ENCODE data around the gene INHBC. TPM values are rescaled to one million over a fixed set of nuclear protein-coding genes. Genes with fewer than 3 reads are reported as not detected.

Gene INHBC
- total RNA-seq, 1 donor from 2014 or later = not detected

GRCh38 chr12:57479376-57480115 lies 45.0 kb downstream of the INHBC start, which contains the start of gene ARHGAP9:
TSS of gene ARHGAP9 (minus strand) at chr12:57479866. CDS start at chr12:57479406, 460 bp downstream.
- H3K9me3 ChIP-seq = no peaks in the 10 kb centered on the region
- H3K4me3 ChIP-seq = peak within 1 kb of the TSS; percentile 57
- TF ChIP-seq, protein P1, sequence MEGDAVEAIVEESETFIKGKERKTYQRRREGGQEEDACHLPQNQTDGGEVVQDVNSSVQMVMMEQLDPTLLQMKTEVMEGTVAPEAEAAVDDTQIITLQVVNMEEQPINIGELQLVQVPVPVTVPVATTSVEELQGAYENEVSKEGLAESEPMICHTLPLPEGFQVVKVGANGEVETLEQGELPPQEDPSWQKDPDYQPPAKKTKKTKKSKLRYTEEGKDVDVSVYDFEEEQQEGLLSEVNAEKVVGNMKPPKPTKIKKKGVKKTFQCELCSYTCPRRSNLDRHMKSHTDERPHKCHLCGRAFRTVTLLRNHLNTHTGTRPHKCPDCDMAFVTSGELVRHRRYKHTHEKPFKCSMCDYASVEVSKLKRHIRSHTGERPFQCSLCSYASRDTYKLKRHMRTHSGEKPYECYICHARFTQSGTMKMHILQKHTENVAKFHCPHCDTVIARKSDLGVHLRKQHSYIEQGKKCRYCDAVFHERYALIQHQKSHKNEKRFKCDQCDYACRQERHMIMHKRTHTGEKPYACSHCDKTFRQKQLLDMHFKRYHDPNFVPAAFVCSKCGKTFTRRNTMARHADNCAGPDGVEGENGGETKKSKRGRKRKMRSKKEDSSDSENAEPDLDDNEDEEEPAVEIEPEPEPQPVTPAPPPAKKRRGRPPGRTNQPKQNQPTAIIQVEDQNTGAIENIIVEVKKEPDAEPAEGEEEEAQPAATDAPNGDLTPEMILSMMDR (IDR thresholded peaks at IDR 0.05) = no peak
- ATAC-seq = peak; percentile 12 to 25
- peaks cover 37% of the 10 kb centered on the region for H3K4me1 ChIP-seq
- peak within 1 kb of the TSS; percentile 78 for H3K27ac ChIP-seq
- H3K36me3 ChIP-seq = peaks cover 2% of the 10 kb centered on the region
- peak; percentile 49 for DNase-seq
- H3K27me3 ChIP-seq (ENCODE audit: low read depth) = peaks cover 28% of the 10 kb centered on the region
- intact Hi-C loops (cut with DNase I) = no loop called here

DNA sequence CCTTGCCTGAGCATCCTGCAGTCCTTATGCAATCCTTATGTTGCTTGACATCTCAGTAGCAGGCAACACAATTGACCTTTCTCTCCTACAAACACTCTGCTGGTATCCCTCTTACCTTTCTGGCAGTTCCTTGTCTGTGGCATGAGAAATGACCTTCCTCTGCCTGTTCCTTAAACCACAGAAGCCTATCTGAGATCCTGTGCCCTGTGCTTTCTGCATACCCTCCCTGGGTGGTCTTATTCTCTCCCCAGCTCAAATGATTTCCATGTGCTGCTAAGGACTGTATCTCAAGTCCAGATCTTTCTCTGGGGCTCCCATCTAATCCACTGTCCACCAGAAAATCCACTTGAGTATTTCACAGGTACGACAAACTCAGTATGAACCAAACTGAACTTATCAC lies 47.1 kb downstream of the INHBC start:
- Histone ChIP-seq H3K4me3 (no peak overlapping the region), H3K27ac (no peak overlapping the region), H3K9me3 (no peaks in the 10 kb centered on the region), H3K4me1 (peaks cover 18% of the 10 kb centered on the region), H3K36me3 (no peaks in the 10 kb centered on the region), H3K27me3 (ENCODE audit: low read depth) (peaks cover 7% of the 10 kb centered on the region)
- TF ChIP-seq, protein P1 (IDR thresholded peaks at IDR 0.05) = no peak
- no peak for DNase-seq
- intact Hi-C loops (cut with DNase I) = no loop called here
- ATAC-seq = no peak

GRCh38 chr12:57483466-57483865 lies 48.9 kb downstream of the INHBC start:
- H3K4me3 ChIP-seq = no peak overlapping the region
- no peaks in the 10 kb centered on the region for H3K27me3 ChIP-seq (ENCODE audit: low read depth)
- no peak for DNase-seq
- TF ChIP-seq, protein P1 (IDR thresholded peaks at IDR 0.05) = no peak
- H3K27ac ChIP-seq = no peak overlapping the region
- H3K36me3 ChIP-seq = no peaks in the 10 kb centered on the region
- H3K4me1 ChIP-seq = peaks cover 20% of the 10 kb centered on the region
- H3K9me3 ChIP-seq = no peaks in the 10 kb centered on the region
- no peak for ATAC-seq
- intact Hi-C loops (cut with DNase I) = no loop called here

- Histone ChIP-seq H3K4me1 (peaks cover 16% of the 10 kb centered on the region), H3K27ac (no peak overlapping the region), H3K9me3 (no peaks in the 10 kb centered on the region), H3K36me3 (peaks cover 17% of the 10 kb centered on the region), H3K4me3 (no peak overlapping the region), H3K27me3 (ENCODE audit: low read depth) (no peaks in the 10 kb centered on the region)
- TF ChIP-seq, protein P1 (IDR thresholded peaks at IDR 0.05) = no peak
- DNase-seq (no peak), ATAC-seq (no peak)
- intact Hi-C loops (cut with DNase I) = no loop called here
These were observed 51.1 kb downstream of the INHBC start for GRCh38 chr12:57485695-57486094.

GRCh38 chr12:57487055-57487596 lies 52.5 kb downstream of the INHBC start:
- TF ChIP-seq, protein P1 (IDR thresholded peaks at IDR 0.05) = no peak
- Histone ChIP-seq H3K9me3 (no peaks in the 10 kb centered on the region), H3K4me1 (peaks cover 15% of the 10 kb centered on the region), H3K36me3 (peaks cover 31% of the 10 kb centered on the region), H3K27me3 (ENCODE audit: low read depth) (no peaks in the 10 kb centered on the region), H3K4me3 (peak overlapping the region; percentile 94), H3K27ac (peak overlapping the region; percentile 78)
- no peak for ATAC-seq
- intact Hi-C loops (cut with DNase I) = no loop called here
- no peak for DNase-seq
